GM23338 (cell line): ENCODE measurements around the gene ZNF281. TPM values are rescaled to one million over a fixed set of nuclear protein-coding genes. Genes with fewer than 3 reads are reported as not detected.

Source experiments
- ATAC-seq: fragments of 200-7000 bp; cut with Tn5 transposase; 3 replicates; pipeline ENCODE4 v1.9.1; 2020
- DNase-seq: peaks from one replicate; pipeline ENCODE4 v3.0.0-alpha.2; 2015; ENCODE audit warnings: low spot score
- H2AFZ ChIP-seq: fragments of 200-600 bp; sonication (generic); 2 replicates; pipeline ENCODE4 v1.8.0; 2016; ENCODE audit warnings: antibody characterized with exemption, mild to moderate bottlenecking, moderate library complexity
- H3F3A ChIP-seq: fragments of 200-600 bp; sonication (generic); replicated peaks from 2 replicates; pipeline ENCODE4 v1.8.0; 2017; ENCODE audit warnings: antibody characterized with exemption, mixed run types, low read depth
- H3K27ac ChIP-seq: fragments of 200-600 bp; sonication (generic); 2 replicates; pipeline ENCODE4 v1.6.1; 2016; ENCODE audit warnings: low read depth
- H3K27me3 ChIP-seq: fragments of 200-600 bp; sonication (generic); 2 replicates; pipeline ENCODE4 v1.8.0; 2016; ENCODE audit warnings: mild to moderate bottlenecking, mixed run types, moderate library complexity; ENCODE audit not compliant: insufficient read depth
- H3K36me3 ChIP-seq: fragments of 200-600 bp; sonication (generic); 2 replicates; pipeline ENCODE4 v1.8.0; 2016; ENCODE audit warnings: mild to moderate bottlenecking; ENCODE audit not compliant: insufficient read depth
- H3K4me1 ChIP-seq: fragments of 200-600 bp; sonication (generic); 2 replicates; pipeline ENCODE4 v1.8.0; 2016; ENCODE audit warnings: mild to moderate bottlenecking, moderate library complexity; ENCODE audit not compliant: insufficient read depth
- H3K4me2 ChIP-seq: fragments of 200-600 bp; sonication (generic); 2 replicates; pipeline ENCODE4 v1.7.1; 2017; ENCODE audit warnings: mixed run types
- H3K4me3 ChIP-seq: fragments of 200-600 bp; sonication (generic); 2 replicates; pipeline ENCODE4 v1.6.1; 2016; ENCODE audit warnings: mixed run types
- H3K79me2 ChIP-seq: fragments of 200-600 bp; sonication (generic); replicated peaks from 2 replicates; pipeline ENCODE4 v1.8.0; 2017; ENCODE audit warnings: mild to moderate bottlenecking; ENCODE audit not compliant: insufficient read depth
- H3K9me2 ChIP-seq: fragments of 200-600 bp; sonication (generic); 2 replicates; pipeline ENCODE4 v1.8.0; 2017; ENCODE audit not compliant: insufficient read depth
- H4K20me1 ChIP-seq: fragments of 200-600 bp; sonication (generic); replicated peaks from 2 replicates; pipeline ENCODE4 v1.8.0; 2017; ENCODE audit warnings: mild to moderate bottlenecking; ENCODE audit not compliant: insufficient read depth
- H3K27ac Mint-ChIP-seq: 2 replicates; pipeline ENCODE4 v1.8.0; 2020; ENCODE audit warnings: inconsistent platforms, mild to moderate bottlenecking, moderate library complexity, mixed read lengths
- H3K27me3 Mint-ChIP-seq: 3 replicates; pipeline ENCODE4 v1.8.0; 2022; ENCODE audit warnings: low read depth, mild to moderate bottlenecking, moderate library complexity, mixed read lengths, inconsistent platforms; ENCODE audit not compliant: insufficient read depth, poor library complexity
- H3K36me3 Mint-ChIP-seq: 3 replicates; pipeline ENCODE4 v1.8.0; 2021; ENCODE audit warnings: low read depth, mild to moderate bottlenecking, inconsistent platforms, moderate library complexity, mixed read lengths
- H3K4me1 Mint-ChIP-seq: 3 replicates; pipeline ENCODE4 v1.8.0; 2020; ENCODE audit warnings: mild to moderate bottlenecking, inconsistent platforms, mixed read lengths
- H3K4me3 Mint-ChIP-seq: 3 replicates; pipeline ENCODE4 v1.8.0; 2021; ENCODE audit warnings: moderate library complexity, mild to moderate bottlenecking, inconsistent platforms, mixed read lengths
- H3K9me3 Mint-ChIP-seq: 3 replicates; pipeline ENCODE4 v1.8.0; 2020; ENCODE audit warnings: moderate library complexity, mild to moderate bottlenecking, inconsistent platforms, mixed read lengths
- EZH2 ChIP-seq: fragments of 200-600 bp; sonication (generic); IDR thresholded peaks from one replicate; pipeline ENCODE4 v1.8.0; 2017; ENCODE audit warnings: antibody characterized with exemption, mild to moderate bottlenecking, low read depth; ENCODE audit not compliant: unreplicated experiment
- NANOG ChIP-seq: IDR thresholded peaks from 2 replicates; pipeline ENCODE4 v1.6.1; 2016; ENCODE audit warnings: antibody characterized with exemption, borderline replicate concordance
- STAT1 ChIP-seq: IDR thresholded peaks from one replicate; pipeline ENCODE4 v1.6.1; 2016; ENCODE audit warnings: antibody characterized with exemption; ENCODE audit not compliant: unreplicated experiment
- ZNF114 ChIP-seq: fragments of 250-450 bp; sonication (Bioruptor Pico); IDR thresholded peaks from 2 replicates; pipeline ENCODE4 v1.5.0; 2020; ENCODE audit warnings: mild to moderate bottlenecking, moderate library complexity
- ZNF331 ChIP-seq: fragments of 250-450 bp; sonication (Bioruptor Pico); IDR thresholded peaks from 2 replicates; pipeline ENCODE4 v1.5.0; 2020; ENCODE audit warnings: low read depth, mild to moderate bottlenecking, moderate library complexity
- polyA plus RNA-seq: library from polyadenylated mRNA; unstranded; fragments of >200 nt; fragmentation: Nextera tagmentation; extraction: Ambion mirVana; gene quantifications from 2 replicates; pipeline ENCODE4 v1.2.1, GENCODE V29; 2016
- total RNA-seq: library from RNA; depleted of rRNA; stranded (reverse); fragments of >200 nt; shearing (Covaris generic); gene quantifications from 2 replicates; pipeline ENCODE4 v1.2.3, GENCODE V29; 2014
- TF ChIP-seq, protein P1 (sequence below): IDR thresholded peaks from one replicate; pipeline ENCODE4 v1.6.1; 2018; ENCODE audit warnings: antibody characterized with exemption; ENCODE audit not compliant: unreplicated experiment
- TF ChIP-seq, protein P2 (sequence below), 2 experiments: fragments of 200-600 bp in 1 of 2; sonication (generic) in 1 of 2; conservative IDR thresholded peaks; 2 replicates each; pipeline versions ENCODE4 v1.5.1 to v1.6.1; 2016 to 2017; ENCODE audit warnings: antibody characterized with exemption in 2 of 2, low read depth in 2 of 2, mild to moderate bottlenecking in 2 of 2, moderate library complexity in 1 of 2
- TF ChIP-seq, protein P3 (sequence below): fragments of 250-450 bp; sonication (Bioruptor Pico); IDR thresholded peaks from 2 replicates; pipeline ENCODE4 v1.5.0; 2020; ENCODE audit warnings: mild to moderate bottlenecking, moderate library complexity

ZNF281 gene
- total and polyA plus RNA-seq, 2 experiments from 2014 or later = 62.1 to 79.3 TPM

DNA sequence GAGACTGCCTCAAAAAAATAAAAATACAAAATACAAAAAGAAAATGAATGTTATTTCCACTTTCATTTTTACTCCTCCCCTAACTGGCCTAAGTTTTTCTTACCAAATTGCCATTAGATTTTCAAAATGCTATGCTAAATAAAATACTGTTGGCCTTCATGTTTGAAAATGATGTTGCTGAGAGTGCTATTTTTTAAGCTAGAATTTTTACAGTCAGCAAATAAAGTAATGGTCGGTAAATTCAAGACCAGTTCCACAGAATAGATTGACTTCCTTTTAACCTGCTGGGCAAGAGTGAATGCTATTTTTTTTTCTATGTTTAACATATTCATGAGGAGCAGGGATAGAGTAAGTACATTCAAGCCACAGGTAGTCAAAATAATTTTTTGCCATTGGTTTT lies 31.7 kb downstream of the ZNF281 start (continued):
- TF ChIP-seq NANOG = no peak
- TF ChIP-seq, protein P1, sequence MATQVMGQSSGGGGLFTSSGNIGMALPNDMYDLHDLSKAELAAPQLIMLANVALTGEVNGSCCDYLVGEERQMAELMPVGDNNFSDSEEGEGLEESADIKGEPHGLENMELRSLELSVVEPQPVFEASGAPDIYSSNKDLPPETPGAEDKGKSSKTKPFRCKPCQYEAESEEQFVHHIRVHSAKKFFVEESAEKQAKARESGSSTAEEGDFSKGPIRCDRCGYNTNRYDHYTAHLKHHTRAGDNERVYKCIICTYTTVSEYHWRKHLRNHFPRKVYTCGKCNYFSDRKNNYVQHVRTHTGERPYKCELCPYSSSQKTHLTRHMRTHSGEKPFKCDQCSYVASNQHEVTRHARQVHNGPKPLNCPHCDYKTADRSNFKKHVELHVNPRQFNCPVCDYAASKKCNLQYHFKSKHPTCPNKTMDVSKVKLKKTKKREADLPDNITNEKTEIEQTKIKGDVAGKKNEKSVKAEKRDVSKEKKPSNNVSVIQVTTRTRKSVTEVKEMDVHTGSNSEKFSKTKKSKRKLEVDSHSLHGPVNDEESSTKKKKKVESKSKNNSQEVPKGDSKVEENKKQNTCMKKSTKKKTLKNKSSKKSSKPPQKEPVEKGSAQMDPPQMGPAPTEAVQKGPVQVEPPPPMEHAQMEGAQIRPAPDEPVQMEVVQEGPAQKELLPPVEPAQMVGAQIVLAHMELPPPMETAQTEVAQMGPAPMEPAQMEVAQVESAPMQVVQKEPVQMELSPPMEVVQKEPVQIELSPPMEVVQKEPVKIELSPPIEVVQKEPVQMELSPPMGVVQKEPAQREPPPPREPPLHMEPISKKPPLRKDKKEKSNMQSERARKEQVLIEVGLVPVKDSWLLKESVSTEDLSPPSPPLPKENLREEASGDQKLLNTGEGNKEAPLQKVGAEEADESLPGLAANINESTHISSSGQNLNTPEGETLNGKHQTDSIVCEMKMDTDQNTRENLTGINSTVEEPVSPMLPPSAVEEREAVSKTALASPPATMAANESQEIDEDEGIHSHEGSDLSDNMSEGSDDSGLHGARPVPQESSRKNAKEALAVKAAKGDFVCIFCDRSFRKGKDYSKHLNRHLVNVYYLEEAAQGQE = no peak

DNA sequence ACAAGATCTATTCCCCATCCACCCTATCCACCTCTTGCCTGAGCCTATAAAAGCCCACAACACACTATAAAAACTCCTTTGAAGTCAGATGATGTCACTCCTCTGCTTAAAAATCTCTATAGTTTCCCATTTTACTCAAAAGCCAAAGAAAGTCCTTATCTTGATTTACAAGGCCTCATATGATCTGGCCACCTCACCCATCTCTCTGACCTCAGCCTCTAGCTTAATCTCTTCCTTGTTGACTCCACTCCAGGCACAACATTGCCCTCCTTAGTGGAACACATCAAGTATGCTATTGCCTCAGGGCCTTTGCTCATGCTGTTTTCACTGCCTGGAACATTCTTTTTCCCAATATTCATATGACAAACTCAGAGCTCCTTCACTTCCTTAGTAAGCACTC lies 33.3 kb downstream of the ZNF281 start:
- Histone ChIP-seq H4K20me1 (no peaks in the 10 kb centered on the region), H3K4me2 (no peak overlapping the region), H3K27me3 (no peaks in the 10 kb centered on the region), H2AFZ (no peak overlapping the region), H3K36me3 (no peaks in the 10 kb centered on the region), H3K4me1 (peaks cover 49% of the 10 kb centered on the region), H3K79me2 (no peaks in the 10 kb centered on the region), H3K9me2 (no peaks in the 10 kb centered on the region), H3F3A (no peaks in the 10 kb centered on the region), H3K4me3 (no peak overlapping the region), H3K27ac (no peak overlapping the region)
- Mint-ChIP-seq H3K9me3 (no peaks in the 10 kb centered on the region), H3K4me3 (no peak overlapping the region), H3K36me3 (no peaks in the 10 kb centered on the region; the same call in 2 of the 3 replicates), H3K27ac (peak overlapping the region; percentile 60; the same call in 1 of the 2 replicates), H3K4me1 (peaks cover 70% of the 10 kb centered on the region), H3K27me3 (no peaks in the 10 kb centered on the region)
- TF ChIP-seq, protein P2, sequence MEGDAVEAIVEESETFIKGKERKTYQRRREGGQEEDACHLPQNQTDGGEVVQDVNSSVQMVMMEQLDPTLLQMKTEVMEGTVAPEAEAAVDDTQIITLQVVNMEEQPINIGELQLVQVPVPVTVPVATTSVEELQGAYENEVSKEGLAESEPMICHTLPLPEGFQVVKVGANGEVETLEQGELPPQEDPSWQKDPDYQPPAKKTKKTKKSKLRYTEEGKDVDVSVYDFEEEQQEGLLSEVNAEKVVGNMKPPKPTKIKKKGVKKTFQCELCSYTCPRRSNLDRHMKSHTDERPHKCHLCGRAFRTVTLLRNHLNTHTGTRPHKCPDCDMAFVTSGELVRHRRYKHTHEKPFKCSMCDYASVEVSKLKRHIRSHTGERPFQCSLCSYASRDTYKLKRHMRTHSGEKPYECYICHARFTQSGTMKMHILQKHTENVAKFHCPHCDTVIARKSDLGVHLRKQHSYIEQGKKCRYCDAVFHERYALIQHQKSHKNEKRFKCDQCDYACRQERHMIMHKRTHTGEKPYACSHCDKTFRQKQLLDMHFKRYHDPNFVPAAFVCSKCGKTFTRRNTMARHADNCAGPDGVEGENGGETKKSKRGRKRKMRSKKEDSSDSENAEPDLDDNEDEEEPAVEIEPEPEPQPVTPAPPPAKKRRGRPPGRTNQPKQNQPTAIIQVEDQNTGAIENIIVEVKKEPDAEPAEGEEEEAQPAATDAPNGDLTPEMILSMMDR (conservative IDR thresholded peaks at IDR 0.05; ENCODE audit: low read depth in 2 of 2) = no peak
- no peak for TF ChIP-seq ZNF114 (CRISPR knock-in tag)
- TF ChIP-seq STAT1 = no peak
- TF ChIP-seq, protein P1 = no peak
- TF ChIP-seq, protein P3, sequence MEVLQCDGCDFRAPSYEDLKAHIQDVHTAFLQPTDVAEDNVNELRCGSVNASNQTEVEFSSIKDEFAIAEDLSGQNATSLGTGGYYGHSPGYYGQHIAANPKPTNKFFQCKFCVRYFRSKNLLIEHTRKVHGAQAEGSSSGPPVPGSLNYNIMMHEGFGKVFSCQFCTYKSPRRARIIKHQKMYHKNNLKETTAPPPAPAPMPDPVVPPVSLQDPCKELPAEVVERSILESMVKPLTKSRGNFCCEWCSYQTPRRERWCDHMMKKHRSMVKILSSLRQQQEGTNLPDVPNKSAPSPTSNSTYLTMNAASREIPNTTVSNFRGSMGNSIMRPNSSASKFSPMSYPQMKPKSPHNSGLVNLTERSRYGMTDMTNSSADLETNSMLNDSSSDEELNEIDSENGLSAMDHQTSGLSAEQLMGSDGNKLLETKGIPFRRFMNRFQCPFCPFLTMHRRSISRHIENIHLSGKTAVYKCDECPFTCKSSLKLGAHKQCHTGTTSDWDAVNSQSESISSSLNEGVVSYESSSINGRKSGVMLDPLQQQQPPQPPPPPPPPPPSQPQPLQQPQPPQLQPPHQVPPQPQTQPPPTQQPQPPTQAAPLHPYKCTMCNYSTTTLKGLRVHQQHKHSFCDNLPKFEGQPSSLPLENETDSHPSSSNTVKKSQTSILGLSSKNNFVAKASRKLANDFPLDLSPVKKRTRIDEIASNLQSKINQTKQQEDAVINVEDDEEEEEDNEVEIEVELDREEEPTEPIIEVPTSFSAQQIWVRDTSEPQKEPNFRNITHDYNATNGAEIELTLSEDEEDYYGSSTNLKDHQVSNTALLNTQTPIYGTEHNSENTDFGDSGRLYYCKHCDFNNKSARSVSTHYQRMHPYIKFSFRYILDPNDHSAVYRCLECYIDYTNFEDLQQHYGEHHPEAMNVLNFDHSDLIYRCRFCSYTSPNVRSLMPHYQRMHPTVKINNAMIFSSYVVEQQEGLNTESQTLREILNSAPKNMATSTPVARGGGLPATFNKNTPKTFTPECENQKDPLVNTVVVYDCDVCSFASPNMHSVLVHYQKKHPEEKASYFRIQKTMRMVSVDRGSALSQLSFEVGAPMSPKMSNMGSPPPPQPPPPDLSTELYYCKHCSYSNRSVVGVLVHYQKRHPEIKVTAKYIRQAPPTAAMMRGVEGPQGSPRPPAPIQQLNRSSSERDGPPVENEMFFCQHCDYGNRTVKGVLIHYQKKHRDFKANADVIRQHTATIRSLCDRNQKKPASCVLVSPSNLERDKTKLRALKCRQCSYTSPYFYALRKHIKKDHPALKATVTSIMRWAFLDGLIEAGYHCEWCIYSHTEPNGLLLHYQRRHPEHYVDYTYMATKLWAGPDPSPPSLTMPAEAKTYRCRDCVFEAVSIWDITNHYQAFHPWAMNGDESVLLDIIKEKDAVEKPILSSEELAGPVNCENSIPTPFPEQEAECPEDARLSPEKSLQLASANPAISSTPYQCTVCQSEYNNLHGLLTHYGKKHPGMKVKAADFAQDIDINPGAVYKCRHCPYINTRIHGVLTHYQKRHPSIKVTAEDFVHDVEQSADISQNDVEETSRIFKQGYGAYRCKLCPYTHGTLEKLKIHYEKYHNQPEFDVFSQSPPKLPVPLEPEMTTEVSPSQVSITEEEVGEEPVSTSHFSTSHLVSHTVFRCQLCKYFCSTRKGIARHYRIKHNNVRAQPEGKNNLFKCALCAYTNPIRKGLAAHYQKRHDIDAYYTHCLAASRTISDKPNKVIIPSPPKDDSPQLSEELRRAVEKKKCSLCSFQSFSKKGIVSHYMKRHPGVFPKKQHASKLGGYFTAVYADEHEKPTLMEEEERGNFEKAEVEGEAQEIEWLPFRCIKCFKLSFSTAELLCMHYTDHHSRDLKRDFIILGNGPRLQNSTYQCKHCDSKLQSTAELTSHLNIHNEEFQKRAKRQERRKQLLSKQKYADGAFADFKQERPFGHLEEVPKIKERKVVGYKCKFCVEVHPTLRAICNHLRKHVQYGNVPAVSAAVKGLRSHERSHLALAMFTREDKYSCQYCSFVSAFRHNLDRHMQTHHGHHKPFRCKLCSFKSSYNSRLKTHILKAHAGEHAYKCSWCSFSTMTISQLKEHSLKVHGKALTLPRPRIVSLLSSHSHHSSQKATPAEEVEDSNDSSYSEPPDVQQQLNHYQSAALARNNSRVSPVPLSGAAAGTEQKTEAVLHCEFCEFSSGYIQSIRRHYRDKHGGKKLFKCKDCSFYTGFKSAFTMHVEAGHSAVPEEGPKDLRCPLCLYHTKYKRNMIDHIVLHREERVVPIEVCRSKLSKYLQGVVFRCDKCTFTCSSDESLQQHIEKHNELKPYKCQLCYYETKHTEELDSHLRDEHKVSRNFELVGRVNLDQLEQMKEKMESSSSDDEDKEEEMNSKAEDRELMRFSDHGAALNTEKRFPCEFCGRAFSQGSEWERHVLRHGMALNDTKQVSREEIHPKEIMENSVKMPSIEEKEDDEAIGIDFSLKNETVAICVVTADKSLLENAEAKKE = no peak
- TF ChIP-seq ZNF331 (CRISPR knock-in tag) = no peak
- TF ChIP-seq EZH2 = no peak
- no peak for TF ChIP-seq NANOG
- no peak for DNase-seq
- no peak for ATAC-seq
